ENCODE results near the gene MOB3C. TPM values are rescaled to one million over a fixed set of nuclear protein-coding genes. Genes with fewer than 3 reads are reported as not detected.
"Not testable (repeated sequence)": the region's sequence is repeated elsewhere in the genome, so short reads cannot be mapped to it uniquely, and the experiment has no call there.

The MOB3C gene
- polyA plus RNA-seq, 1 donor (not counting 4 experiments of a cell fraction or from before 2014, with no cell fraction given), result 18.4 TPM

GRCh38 chr1:46656643-46657042, 40.0 kb upstream of the MOB3C start:
- Histone ChIP-seq H3K9ac (ENCODE audit: control insufficient read depth, extremely low read depth, insufficient read depth, low read length) (no peak overlapping the region), H3K27me3 (ENCODE audit: control insufficient read depth, extremely low read depth, insufficient read depth, low read length) (no peaks in the 10 kb centered on the region), H4K20me1 (ENCODE audit: control insufficient read depth, extremely low read depth, insufficient read depth, low read length) (no peaks in the 10 kb centered on the region), H3K9me3 (ENCODE audit: control insufficient read depth, low read depth, low read length) (no peaks in the 10 kb centered on the region), H3K27ac (ENCODE audit: control insufficient read depth, insufficient read depth, low read length) (no peak overlapping the region), H3K4me3 (ENCODE audit: control insufficient read depth in 2 of 3, extremely low read depth in 1 of 3, insufficient read depth in 2 of 3, low read depth in 1 of 3, low read length in 3 of 3) (no peak overlapping the region), H3K9me1 (ENCODE audit: control insufficient read depth, extremely low read depth, insufficient read depth, low read length) (no peaks in the 10 kb centered on the region), H2AFZ (ENCODE audit: control insufficient read depth, low read length) (no peak overlapping the region), H3K4me1 (ENCODE audit: control insufficient read depth, extremely low read depth, insufficient read depth, low read length) (no peaks in the 10 kb centered on the region), H3K4me2 (ENCODE audit: control insufficient read depth, extremely low read depth, insufficient read depth, low read depth, low read length) (no peak overlapping the region), H3K36me3 (ENCODE audit: control insufficient read depth in 2 of 2, extremely low read depth in 1 of 2, insufficient read depth in 2 of 2, low read length in 2 of 2) (peaks cover 4 to 14% of the 10 kb centered on the region in 2 experiments), H3K79me2 (ENCODE audit: control insufficient read depth, insufficient read depth, low read length) (no peaks in the 10 kb centered on the region)
- dilution Hi-C loops (cut with MboI; ENCODE audit: extremely low pct_ligation_motif_present, low sequenced_read_pairs), result no loop called here
- DNase-seq (ENCODE audit: low read depth, low spot score), result no peak
- no peak for FAIRE-seq
- no peak for TF ChIP-seq EZH2 (IDR thresholded peaks at IDR 0.05; ENCODE audit: low read length)
- TF ChIP-seq CTCF (optimal IDR thresholded peaks at IDR 0.05 in 1 of 3, IDR thresholded peaks at IDR 0.05 in 1 of 3, conservative IDR thresholded peaks at IDR 0.05 in 1 of 3; ENCODE audit: extremely low read depth in 1 of 3, insufficient read depth in 2 of 3, low read length in 3 of 3), result no peak

- H3K9me3 ChIP-seq (ENCODE audit: control insufficient read depth, low read depth, low read length), result no peaks in the 10 kb centered on the region
- no peaks in the 10 kb centered on the region for H3K4me1 ChIP-seq (ENCODE audit: control insufficient read depth, extremely low read depth, insufficient read depth, low read length)
- dilution Hi-C loops (cut with MboI; ENCODE audit: extremely low pct_ligation_motif_present, low sequenced_read_pairs), result no loop called here
- no peak overlapping the region for H3K9ac ChIP-seq (ENCODE audit: control insufficient read depth, extremely low read depth, insufficient read depth, low read length)
- peaks cover 4 to 14% of the 10 kb centered on the region in 2 experiments for H3K36me3 ChIP-seq (ENCODE audit: control insufficient read depth in 2 of 2, extremely low read depth in 1 of 2, insufficient read depth in 2 of 2, low read length in 2 of 2)
- TF ChIP-seq CTCF (optimal IDR thresholded peaks at IDR 0.05 in 1 of 3, IDR thresholded peaks at IDR 0.05 in 1 of 3, conservative IDR thresholded peaks at IDR 0.05 in 1 of 3; ENCODE audit: extremely low read depth in 1 of 3, insufficient read depth in 2 of 3, low read length in 3 of 3) (no peak), EZH2 (IDR thresholded peaks at IDR 0.05; ENCODE audit: low read length) (no peak)
- DNase-seq (ENCODE audit: low read depth, low spot score) (no peak), FAIRE-seq (no peak)
- no peak overlapping the region for H3K4me2 ChIP-seq (ENCODE audit: control insufficient read depth, extremely low read depth, insufficient read depth, low read depth, low read length)
- H3K27ac ChIP-seq (ENCODE audit: control insufficient read depth, insufficient read depth, low read length), result no peak overlapping the region
- H3K79me2 ChIP-seq (ENCODE audit: control insufficient read depth, insufficient read depth, low read length), result no peaks in the 10 kb centered on the region
- no peaks in the 10 kb centered on the region for H4K20me1 ChIP-seq (ENCODE audit: control insufficient read depth, extremely low read depth, insufficient read depth, low read length)
- no peak overlapping the region for H3K4me3 ChIP-seq (ENCODE audit: control insufficient read depth in 2 of 3, extremely low read depth in 1 of 3, insufficient read depth in 2 of 3, low read depth in 1 of 3, low read length in 3 of 3)
- H3K27me3 ChIP-seq (ENCODE audit: control insufficient read depth, extremely low read depth, insufficient read depth, low read length), result no peaks in the 10 kb centered on the region
- no peak overlapping the region for H2AFZ ChIP-seq (ENCODE audit: control insufficient read depth, low read length)
- H3K9me1 ChIP-seq (ENCODE audit: control insufficient read depth, extremely low read depth, insufficient read depth, low read length), result no peaks in the 10 kb centered on the region
These were observed 39.2 kb upstream of the MOB3C start for GRCh38 chr1:46655848-46656247.

DNA sequence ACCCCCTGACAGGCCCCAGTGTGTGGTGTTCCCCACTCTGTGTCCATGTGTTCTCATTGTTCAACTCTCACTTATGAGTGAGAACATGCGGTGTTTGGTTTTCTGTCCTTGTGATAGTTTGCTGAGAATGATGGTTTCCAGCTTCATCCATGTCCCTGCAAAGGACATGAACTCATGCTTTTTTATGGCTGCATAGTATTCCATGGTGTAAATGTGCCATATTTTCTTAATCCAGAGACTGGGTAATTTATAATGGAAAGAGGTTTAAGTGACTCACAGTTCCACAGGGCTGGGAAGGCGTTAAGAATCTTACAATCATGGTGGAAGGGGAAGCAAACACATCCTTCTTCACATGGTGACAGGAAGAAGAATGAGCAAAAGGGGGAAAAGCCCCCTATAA, 38.1 kb upstream of the MOB3C start:
- FAIRE-seq; DNase-seq (ENCODE audit: low read depth, low spot score); dilution Hi-C loops (cut with MboI; ENCODE audit: extremely low pct_ligation_motif_present, low sequenced_read_pairs); H3K79me2 ChIP-seq (ENCODE audit: control insufficient read depth, insufficient read depth, low read length); H4K20me1 ChIP-seq (ENCODE audit: control insufficient read depth, extremely low read depth, insufficient read depth, low read length); H3K4me2 ChIP-seq (ENCODE audit: control insufficient read depth, extremely low read depth, insufficient read depth, low read depth, low read length); H3K9ac ChIP-seq (ENCODE audit: control insufficient read depth, extremely low read depth, insufficient read depth, low read length); H3K4me1 ChIP-seq (ENCODE audit: control insufficient read depth, extremely low read depth, insufficient read depth, low read length); H2AFZ ChIP-seq (ENCODE audit: control insufficient read depth, low read length); H3K9me3 ChIP-seq (ENCODE audit: control insufficient read depth, low read depth, low read length); H3K9me1 ChIP-seq (ENCODE audit: control insufficient read depth, extremely low read depth, insufficient read depth, low read length); H3K27me3 ChIP-seq (ENCODE audit: control insufficient read depth, extremely low read depth, insufficient read depth, low read length); H3K4me3 ChIP-seq (ENCODE audit: control insufficient read depth in 2 of 3, extremely low read depth in 1 of 3, insufficient read depth in 2 of 3, low read depth in 1 of 3, low read length in 3 of 3); H3K27ac ChIP-seq (ENCODE audit: control insufficient read depth, insufficient read depth, low read length): not testable (repeated sequence)
- H3K36me3 ChIP-seq (ENCODE audit: control insufficient read depth in 2 of 2, extremely low read depth in 1 of 2, insufficient read depth in 2 of 2, low read length in 2 of 2), result peaks cover 5 to 14% of the 10 kb centered on the region in 2 experiments
